Measurements from ENCODE around the gene CHRND.
"Not testable (repeated sequence)": the region's sequence is repeated elsewhere in the genome, so short reads cannot be mapped to it uniquely, and the experiment has no call there.

CHRND gene

GRCh38 chr2:232528746-232529460 is 2.9 kb downstream of the CHRND start:
- no peak for DNase-seq

GRCh38 chr2:232529806-232530547 is 4.0 kb downstream of the CHRND start:
- DNase-seq = no peak

DNA sequence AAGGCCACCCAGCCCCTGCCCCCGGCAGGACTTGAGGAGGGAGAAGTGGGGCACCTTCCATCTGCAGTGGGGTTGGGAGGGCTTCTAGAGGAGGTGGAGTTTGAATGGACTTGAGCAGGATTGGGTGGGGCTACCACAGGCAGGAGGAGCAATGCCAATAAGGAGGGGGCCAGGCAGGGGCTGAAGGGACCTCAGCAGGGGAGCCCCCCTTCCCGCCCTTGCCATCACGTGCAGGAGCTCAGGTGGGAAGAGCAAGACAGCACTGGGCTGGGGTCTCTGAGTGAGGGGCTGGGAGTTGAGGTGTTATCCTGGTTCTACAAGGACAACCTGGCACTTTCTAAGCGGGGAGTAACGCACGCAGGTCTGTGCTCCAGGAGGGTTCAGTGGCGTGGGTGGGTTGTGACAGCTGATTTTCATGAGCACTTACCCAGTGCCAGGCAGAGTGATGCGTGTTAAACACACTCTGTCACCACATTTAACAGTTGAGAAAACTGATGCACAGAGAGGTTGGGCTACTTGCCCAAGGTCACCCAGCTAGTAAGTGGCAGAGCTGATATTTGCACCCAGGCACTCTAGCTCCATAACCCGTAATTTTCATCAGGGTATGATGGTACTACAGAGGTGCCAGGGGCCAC is 4.8 kb downstream of the CHRND start:
- DNase-seq = no peak

- DNase-seq = no peak
Observed at GRCh38 chr2:232532419-232532818, 6.5 kb downstream of the CHRND start.

GRCh38 chr2:232532821-232533220 is 6.9 kb downstream of the CHRND start:
- not testable (repeated sequence) for DNase-seq

DNA sequence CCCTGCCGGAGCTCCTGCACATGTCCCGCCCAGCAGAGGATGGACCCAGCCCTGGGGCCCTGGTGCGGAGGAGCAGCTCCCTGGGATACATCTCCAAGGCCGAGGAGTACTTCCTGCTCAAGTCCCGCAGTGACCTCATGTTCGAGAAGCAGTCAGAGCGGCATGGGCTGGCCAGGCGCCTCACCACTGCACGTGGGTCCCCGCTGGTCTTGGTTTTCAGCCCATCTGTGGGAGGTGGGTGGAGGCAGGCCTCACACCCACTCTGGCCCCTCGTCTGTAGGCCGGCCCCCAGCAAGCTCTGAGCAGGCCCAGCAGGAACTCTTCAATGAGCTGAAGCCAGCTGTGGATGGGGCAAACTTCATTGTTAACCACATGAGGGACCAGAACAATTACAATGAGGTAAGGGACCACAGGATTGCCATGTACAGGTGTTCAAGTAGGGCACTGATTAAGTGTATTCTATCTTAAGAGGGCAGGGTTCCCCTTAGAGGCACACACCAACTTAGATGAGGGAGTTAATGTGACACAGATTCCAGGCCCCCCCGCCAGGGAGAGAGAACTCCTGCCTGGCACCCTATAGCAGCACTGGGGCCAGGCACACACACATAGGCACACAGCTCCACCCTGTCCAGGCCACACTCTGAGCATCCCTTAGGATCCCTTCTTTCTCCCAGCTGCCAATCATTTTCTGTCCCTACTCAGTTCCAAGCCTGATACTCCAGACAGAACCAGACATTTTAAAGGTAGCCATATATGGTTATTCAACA is 8.2 kb downstream of the CHRND start:
- DNase-seq = no peak

DNA sequence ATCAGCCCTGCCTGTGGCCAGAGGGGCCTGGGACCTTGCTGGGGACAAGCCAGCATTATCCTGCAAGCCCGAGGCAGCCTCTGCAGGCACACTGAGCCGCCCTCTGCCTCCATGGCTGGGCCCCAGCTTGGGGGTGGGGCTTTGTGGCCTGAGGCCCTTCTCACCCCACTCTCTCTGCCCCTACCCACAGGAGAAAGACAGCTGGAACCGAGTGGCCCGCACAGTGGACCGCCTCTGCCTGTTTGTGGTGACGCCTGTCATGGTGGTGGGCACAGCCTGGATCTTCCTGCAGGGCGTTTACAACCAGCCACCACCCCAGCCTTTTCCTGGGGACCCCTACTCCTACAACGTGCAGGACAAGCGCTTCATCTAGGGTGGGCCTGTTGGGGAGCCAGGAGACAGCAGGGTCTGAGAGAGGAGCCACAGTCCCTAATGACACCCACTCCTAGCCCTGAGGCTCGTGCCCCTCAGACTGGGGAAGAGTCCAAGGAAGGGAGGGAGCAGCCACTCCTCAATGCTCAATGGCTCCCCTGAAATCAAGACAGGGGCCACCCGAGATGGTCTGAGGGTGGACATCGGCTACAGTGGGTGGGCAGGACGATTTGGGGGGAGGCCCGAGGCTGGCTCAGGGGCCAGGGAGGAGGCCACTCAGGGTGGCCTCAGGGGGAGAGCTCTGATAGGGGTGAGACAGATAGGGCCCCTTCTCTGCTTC is 9.1 kb downstream of the CHRND start:
- no peak for DNase-seq

- DNase-seq = no peak
Observed at GRCh38 chr2:232535761-232536530, 10.0 kb downstream of the CHRND start.

DNA sequence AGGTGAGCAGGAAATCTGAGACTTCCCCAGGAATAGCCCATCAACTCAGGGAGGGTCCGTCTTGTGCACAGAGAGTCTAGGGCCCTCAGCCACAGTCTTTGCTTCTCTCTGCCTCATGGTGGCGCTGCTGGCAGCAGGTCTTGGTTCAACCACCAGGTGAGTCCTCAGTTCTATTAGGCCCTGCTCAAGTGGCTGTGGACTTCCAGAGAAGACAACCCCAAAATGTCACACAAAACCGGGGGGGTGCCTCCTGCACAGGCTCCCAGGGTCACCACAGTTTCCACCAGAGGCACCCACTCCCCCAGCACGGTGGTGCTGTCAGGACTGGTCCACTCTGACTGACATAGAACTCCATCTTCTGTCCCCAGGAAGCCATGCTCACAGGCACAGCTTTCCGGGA is 11.1 kb downstream of the CHRND start:
- no peak for DNase-seq

DNA sequence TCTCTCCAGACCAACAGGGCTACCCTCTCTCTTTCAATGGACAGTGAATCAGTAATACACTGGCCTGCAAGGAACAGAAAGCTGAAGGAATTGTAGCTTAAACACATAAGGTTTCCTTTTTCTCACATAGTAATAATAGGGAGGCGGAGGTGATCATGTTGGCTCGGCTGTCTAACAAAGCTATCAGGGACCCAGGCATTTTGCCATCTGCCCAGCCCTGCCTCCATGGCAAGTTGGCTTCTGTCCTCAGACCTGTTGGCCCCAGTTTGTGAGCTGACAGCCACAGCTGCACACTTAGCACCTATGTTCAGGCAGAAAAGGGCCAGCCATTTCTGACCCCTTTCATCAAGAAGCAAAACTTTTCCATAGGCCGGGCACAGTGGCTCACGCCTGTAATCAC is 11.5 kb downstream of the CHRND start:
- no peak for DNase-seq

DNA sequence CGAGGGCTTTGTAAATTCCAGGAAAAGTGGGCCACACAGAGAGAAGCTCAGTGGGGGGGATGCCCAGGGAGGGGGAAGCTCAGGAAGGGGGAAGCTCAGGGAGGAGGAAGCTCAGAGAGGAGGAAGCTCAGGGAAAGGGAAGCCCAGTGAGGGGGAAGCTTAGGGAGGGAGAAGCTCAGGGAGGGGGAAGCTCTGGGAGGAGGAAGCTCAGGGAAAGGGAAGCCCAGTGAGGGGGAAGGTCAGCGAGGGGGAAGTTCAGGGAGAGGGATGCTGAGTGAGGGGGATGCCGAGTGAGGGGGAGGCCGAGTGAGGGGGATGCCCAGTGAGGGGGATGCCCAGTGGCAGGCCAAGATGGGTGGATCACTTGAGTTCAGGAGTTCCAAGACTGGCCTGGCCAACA is 12.7 kb downstream of the CHRND start:
- DNase-seq = no peak

DNA sequence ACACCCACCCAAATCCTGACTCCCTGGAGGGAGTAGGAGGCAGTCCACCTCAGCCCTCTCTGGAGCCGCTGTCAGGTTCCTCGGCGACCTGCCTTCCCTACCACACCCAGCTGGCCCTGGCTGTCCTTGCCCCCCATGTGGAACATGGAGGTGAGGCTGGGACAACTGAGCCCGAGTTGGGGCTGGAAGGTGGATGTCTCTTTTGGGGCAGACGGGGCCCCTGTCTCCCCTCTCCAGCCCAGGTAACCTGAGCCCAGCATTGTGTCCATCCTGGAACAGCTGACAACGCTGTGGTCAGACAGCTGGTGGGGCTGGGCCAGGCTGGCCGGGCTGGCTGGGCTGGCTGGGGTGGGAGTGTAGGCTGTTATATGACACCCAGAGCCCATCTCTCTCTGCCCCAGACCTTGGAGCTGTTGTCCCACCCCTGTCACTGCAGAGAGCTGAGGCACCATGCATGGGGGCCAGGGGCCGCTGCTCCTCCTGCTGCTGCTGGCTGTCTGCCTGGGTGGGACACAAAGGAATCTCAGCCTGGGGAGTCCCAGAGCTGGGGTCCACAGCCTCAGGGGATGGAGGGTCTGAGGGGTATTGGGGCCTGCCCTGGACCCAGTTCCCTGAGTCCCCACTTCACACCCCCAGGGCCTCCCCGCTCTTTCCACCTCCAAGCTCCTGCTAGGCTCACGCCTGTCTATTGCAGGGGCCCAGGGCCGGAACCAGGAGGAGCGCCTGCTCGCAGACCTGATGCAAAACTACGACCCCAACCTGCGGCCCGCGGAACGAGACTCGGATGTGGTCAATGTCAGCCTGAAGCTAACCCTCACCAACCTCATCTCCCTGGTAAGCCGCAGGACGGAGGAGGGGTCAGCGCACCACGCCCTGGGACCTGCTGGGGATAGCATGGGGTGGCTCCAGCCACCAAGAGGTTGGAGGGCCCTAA is 13.6 kb downstream of the CHRND start, which contains the start of gene CHRNG:
TSS of gene CHRNG (plus strand) at position 395 of the 934 bp plus-strand sequence. CDS start at position 451, 56 bp downstream.
- no peak for DNase-seq

DNA sequence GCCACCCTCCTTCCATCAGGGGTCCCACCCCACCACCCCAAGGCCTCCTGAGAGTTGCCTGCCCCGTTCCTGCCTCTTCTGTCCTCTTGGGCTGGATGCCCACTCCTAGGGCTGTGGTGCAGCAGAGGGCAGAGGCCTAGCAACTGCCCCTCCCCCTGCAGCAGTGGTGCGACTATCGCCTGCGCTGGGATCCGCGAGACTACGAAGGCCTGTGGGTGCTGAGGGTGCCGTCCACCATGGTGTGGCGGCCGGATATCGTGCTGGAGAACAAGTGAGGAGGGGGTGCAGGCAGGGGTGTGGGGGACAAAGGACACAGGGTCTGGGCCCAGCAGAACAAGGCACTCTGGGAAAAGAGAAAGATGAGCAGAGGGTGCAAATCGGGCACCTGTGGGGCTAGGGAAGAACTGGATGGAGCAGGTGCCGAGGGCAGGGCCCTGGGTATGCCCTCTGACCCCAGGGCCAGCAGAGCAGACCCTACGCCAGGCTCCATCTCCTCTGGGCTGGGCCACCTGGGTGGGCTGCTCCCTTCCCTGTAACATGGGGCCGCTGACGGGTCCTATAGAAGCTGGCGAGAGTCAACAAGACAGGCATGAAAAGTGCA is 14.6 kb downstream of the CHRND start:
- no peak for DNase-seq

- no peak for DNase-seq
Observed at GRCh38 chr2:232541195-232541960, 15.4 kb downstream of the CHRND start.

DNA sequence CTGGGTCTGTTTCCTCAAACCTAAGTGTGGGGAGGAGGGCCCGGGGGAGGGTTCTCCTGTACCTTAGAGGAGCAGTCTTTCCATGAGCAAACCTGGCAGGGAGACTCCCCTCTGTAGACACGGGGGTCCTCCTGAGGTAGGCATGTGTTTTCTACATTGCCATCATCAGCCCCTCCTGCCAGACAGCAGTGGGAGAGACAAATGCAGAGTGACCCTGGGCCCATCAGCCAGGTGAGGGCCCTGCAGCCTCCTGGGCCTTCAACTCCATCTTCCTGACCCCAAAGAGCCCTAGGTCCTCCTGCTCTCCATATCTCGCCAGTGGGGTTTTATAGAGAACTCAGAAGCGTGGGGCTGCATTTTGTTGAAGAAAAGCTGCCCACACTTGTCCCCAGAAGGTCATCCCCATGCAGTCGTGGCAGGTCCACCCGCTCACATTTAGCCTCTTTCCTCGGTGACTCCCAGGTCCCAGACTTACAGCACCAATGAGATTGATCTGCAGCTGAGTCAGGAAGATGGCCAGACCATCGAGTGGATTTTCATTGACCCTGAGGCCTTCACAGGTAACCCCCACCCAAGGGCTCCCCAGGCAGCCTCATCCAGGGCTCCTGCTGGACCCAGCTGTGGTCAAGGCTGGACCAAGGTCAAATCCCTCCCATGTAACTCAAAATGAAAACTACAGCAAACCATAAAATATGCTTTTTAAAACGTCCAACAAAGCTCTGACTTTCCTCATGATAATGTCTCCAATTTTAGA is 16.2 kb downstream of the CHRND start:
- no peak for DNase-seq

DNA sequence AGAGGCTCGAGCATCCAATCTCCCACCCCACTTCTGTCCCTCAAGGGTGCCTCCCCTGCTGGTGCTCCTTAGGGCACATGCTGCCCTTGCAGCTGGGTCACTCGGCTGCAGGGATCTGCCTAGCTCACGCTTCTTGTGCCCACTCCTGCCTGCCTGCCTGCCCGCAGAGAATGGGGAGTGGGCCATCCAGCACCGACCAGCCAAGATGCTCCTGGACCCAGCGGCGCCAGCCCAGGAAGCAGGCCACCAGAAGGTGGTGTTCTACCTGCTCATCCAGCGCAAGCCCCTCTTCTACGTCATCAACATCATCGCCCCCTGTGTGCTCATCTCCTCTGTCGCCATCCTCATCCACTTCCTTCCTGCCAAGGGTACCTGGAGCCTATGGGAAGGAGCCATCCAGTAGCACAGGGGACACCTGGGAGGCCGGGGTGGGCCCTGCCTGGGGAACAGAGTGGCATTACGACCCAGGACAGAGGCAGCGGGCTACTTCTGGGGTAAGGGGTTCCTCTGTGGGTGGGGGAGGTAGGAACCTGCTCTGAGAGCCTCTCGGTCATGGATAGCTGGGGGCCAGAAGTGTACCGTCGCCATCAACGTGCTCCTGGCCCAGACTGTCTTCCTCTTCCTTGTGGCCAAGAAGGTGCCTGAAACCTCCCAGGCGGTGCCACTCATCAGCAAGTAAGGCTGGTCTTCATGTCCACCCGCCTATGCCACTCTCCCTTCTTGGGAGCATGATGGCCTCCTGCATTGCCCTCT is 16.9 kb downstream of the CHRND start:
- DNase-seq = no peak

DNA sequence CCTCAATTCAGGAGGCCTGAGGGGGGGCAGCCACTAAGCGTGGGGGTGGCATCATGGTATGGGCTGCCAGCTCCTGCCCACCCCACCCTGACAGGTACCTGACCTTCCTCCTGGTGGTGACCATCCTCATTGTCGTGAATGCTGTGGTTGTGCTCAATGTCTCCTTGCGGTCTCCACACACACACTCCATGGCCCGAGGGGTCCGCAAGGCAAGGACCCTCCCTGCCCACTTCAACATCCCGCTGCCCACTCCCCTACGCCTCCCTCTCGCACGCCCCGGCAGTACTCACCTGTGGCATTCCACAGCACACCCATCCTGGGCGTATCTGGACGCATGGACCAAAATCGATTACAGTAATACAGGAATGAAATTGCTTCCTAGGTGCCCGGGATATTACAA is 17.5 kb downstream of the CHRND start:
- DNase-seq = no peak
